Panc1 (cell line): ENCODE measurements around the gene NPIPA5. TPM values are rescaled to one million over a fixed set of nuclear protein-coding genes. Genes with fewer than 3 reads are reported as not detected.
"Not testable (repeated sequence)": the region's sequence is repeated elsewhere in the genome, so short reads cannot be mapped to it uniquely, and the experiment has no call there.

Experiments used
- ATAC-seq: fragments of 200-7000 bp; cut with Tn5 transposase; 2 replicates; pipeline ENCODE4 v1.9.1; 2020; ENCODE audit warnings: mild to moderate bottlenecking, moderate library complexity
- BruUV-seq: library from RNA; stranded (reverse); fragments of 400-500 nt; replicated peaks from 2 replicates; lab custom pipeline; 2021; lab: Mats Ljungman, UMichigan
- CTCF ChIA-PET: fragments of 300-600 bp; sonication (Branson Sonifier 250); formaldehyde crosslinking; loops from one replicate; lab custom pipeline; 2022; ENCODE audit warnings: antibody characterized with exemption; lab: Charles Lee
- POLR2A ChIA-PET: fragments of 300-600 bp; sonication (Branson Sonifier 250); formaldehyde crosslinking; loops from one replicate; lab custom pipeline; 2022; ENCODE audit warnings: antibody characterized with exemption; lab: Charles Lee
- DNase-seq: peaks from one replicate; pipeline ENCODE4 v3.0.0-alpha.2; 2010; ENCODE audit warnings: low read depth, low spot score
- H3K27ac ChIP-seq: 2 replicates; pipeline ENCODE4 v1.5.1; 2011; ENCODE audit warnings: mild to moderate bottlenecking, low read length, inconsistent platforms
- H3K27me3 ChIP-seq: fragments of 200-500 bp; sonication (Bioruptor generic); 2 replicates; pipeline ENCODE4 v1.6.0; 2014; ENCODE audit warnings: low read length, inconsistent platforms; ENCODE audit not compliant: control insufficient read depth, insufficient read depth
- H3K36me3 ChIP-seq: fragments of 200-500 bp; sonication (Bioruptor generic); 2 replicates; pipeline ENCODE4 v1.5.1; 2014; ENCODE audit warnings: inconsistent platforms, mild to moderate bottlenecking, low read length, moderate library complexity; ENCODE audit not compliant: control insufficient read depth, insufficient read depth
- H3K4me1 ChIP-seq: 2 replicates; pipeline ENCODE4 v1.5.1; 2011; ENCODE audit warnings: inconsistent platforms, mild to moderate bottlenecking, low read length, moderate library complexity; ENCODE audit not compliant: control insufficient read depth, insufficient read depth
- H3K4me3 ChIP-seq, 2 experiments: 2 replicates each; pipeline ENCODE4 v1.5.1; 2011 to 2012; ENCODE audit warnings: low read depth in 2 of 2, low read length in 2 of 2, mild to moderate bottlenecking in 2 of 2, inconsistent platforms in 1 of 2, moderate library complexity in 1 of 2
- H3K9me3 ChIP-seq: fragments of 200-500 bp; sonication (Bioruptor generic); 2 replicates; pipeline ENCODE4 v1.5.1; 2014; ENCODE audit warnings: low read depth, mild to moderate bottlenecking, inconsistent platforms, low read length, moderate library complexity; ENCODE audit not compliant: control insufficient read depth, insufficient read depth
- in situ Hi-C: cut with HindIII; loops from 2 replicates; pipeline ENCODE4 v1.10.0; 2016; ENCODE audit warnings: low sequenced_read_pairs, low pct_unique_long_range_greater_than_20kb
- intact Hi-C: fragments of 100-400 bp; cut with micrococcal nuclease; formaldehyde crosslinking; loops from one replicate; pipeline ENCODE4 v1.10.0; 2022; ENCODE audit not compliant: unreplicated experiment
- total RNA-seq: library from RNA; stranded (reverse); gene quantifications from one replicate; pipeline ENCODE4 v1.2.1, GENCODE V29; 2021; ENCODE audit not compliant: unreplicated experiment

NPIPA5 gene
- total RNA-seq, 1 experiment from 2014 or later, result 0.26 TPM

GRCh38 chr16:15335609-15336008, 42.5 kb downstream of the NPIPA5 start:
- POLR2A ChIA-PET, CTCF ChIA-PET, intact Hi-C loops: not testable (repeated sequence)

GRCh38 chr16:15333969-15334368, 44.1 kb downstream of the NPIPA5 start:
- in situ Hi-C loops, H3K4me1 ChIP-seq, BruUV-seq: not testable (repeated sequence)

More at GRCh38 chr16:15335609-15336008, 42.5 kb downstream of the NPIPA5 start:
- DNase-seq, H3K9me3 ChIP-seq, in situ Hi-C loops, H3K27me3 ChIP-seq, BruUV-seq, H3K4me1 ChIP-seq, H3K27ac ChIP-seq, H3K4me3 ChIP-seq, ATAC-seq, H3K36me3 ChIP-seq: not testable (repeated sequence)

GRCh38 chr16:15330978-15331377, 47.1 kb downstream of the NPIPA5 start:
- H3K9me3 ChIP-seq, H3K4me1 ChIP-seq, ATAC-seq, H3K27ac ChIP-seq, BruUV-seq, POLR2A ChIA-PET, DNase-seq, intact Hi-C loops, H3K27me3 ChIP-seq, H3K4me3 ChIP-seq, in situ Hi-C loops, CTCF ChIA-PET, H3K36me3 ChIP-seq: not testable (repeated sequence)

More at GRCh38 chr16:15333969-15334368, 44.1 kb downstream of the NPIPA5 start:
- POLR2A ChIA-PET, H3K27me3 ChIP-seq, H3K36me3 ChIP-seq, H3K27ac ChIP-seq, H3K9me3 ChIP-seq, DNase-seq, intact Hi-C loops, H3K4me3 ChIP-seq, CTCF ChIA-PET: not testable (repeated sequence)
- 0 out of 2 replicates have a peak, but pooled peaks have one; percentile 9 for ATAC-seq

- H3K9me3 ChIP-seq, DNase-seq, ATAC-seq, BruUV-seq, H3K27me3 ChIP-seq, H3K4me1 ChIP-seq, CTCF ChIA-PET, intact Hi-C loops, H3K27ac ChIP-seq, H3K36me3 ChIP-seq, in situ Hi-C loops, POLR2A ChIA-PET, H3K4me3 ChIP-seq: not testable (repeated sequence)
Measured at GRCh38 chr16:15324954-15325353, 53.1 kb downstream of the NPIPA5 start.

GRCh38 chr16:15323373-15323772, 54.7 kb downstream of the NPIPA5 start:
- BruUV-seq, in situ Hi-C loops, DNase-seq, H3K36me3 ChIP-seq, intact Hi-C loops, H3K4me1 ChIP-seq, H3K4me3 ChIP-seq, H3K27ac ChIP-seq, CTCF ChIA-PET, H3K9me3 ChIP-seq, H3K27me3 ChIP-seq, POLR2A ChIA-PET: not testable (repeated sequence)
- peak; percentile 52; the same call in 1 of the 2 replicates for ATAC-seq

- BruUV-seq, ATAC-seq, in situ Hi-C loops: not testable (repeated sequence)
Measured at GRCh38 chr16:15321221-15321620, 56.9 kb downstream of the NPIPA5 start.

GRCh38 chr16:15314562-15314961, 63.5 kb downstream of the NPIPA5 start:
- POLR2A ChIA-PET, H3K36me3 ChIP-seq, DNase-seq, H3K27ac ChIP-seq, H3K4me3 ChIP-seq, BruUV-seq, H3K4me1 ChIP-seq, intact Hi-C loops, ATAC-seq, H3K9me3 ChIP-seq, H3K27me3 ChIP-seq, CTCF ChIA-PET, in situ Hi-C loops: not testable (repeated sequence)

More at GRCh38 chr16:15321221-15321620, 56.9 kb downstream of the NPIPA5 start:
- H3K4me3 ChIP-seq, CTCF ChIA-PET, H3K27me3 ChIP-seq, POLR2A ChIA-PET, DNase-seq, H3K9me3 ChIP-seq, intact Hi-C loops, H3K4me1 ChIP-seq, H3K27ac ChIP-seq, H3K36me3 ChIP-seq: not testable (repeated sequence)
